ENCODE data around the gene PLCG1.

Gene PLCG1

DNA sequence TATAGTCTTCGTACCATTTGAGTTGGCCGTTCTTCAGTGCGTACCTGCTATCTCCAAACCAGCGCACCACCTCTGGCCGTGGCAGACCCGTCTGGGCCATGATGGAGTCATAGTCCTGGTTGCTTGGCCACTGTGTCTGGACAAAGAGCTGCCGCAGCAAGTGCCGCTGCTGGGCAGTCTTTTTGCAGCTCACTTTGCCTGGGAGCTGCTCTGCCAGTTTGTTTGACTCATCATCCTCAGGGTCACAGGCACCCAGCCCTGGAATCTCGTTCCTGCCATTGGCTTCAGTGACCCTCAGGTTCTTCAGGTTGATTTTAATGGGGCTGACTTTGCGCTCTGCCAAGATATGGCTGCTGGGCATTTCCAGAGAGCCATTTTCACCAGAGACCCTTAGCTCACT, 65.1 kb downstream of the PLCG1 start:
- DNase-seq, result no peak
- peaks cover 0 to 5% (median 0%) of the 10 kb centered on the region in 4 donors for H3K4me1 ChIP-seq
- intact Hi-C loops (cut with DNase I; ENCODE audit: low total_unique reads), result no loop called here
- no peaks in the 10 kb centered on the region for H3K27me3 ChIP-seq
- TF ChIP-seq CTCF (IDR thresholded peaks at IDR 0.05), result no peak
- H3K4me3 ChIP-seq, result no peak overlapping the region
- peaks cover 38 to 57% (median 43%) of the 10 kb centered on the region in 3 donors for H3K36me3 ChIP-seq
- H3K9me3 ChIP-seq, result peaks cover 0 to 13% (median 6%) of the 10 kb centered on the region in 3 donors
- H3K27ac ChIP-seq, result no peak overlapping the region

DNA sequence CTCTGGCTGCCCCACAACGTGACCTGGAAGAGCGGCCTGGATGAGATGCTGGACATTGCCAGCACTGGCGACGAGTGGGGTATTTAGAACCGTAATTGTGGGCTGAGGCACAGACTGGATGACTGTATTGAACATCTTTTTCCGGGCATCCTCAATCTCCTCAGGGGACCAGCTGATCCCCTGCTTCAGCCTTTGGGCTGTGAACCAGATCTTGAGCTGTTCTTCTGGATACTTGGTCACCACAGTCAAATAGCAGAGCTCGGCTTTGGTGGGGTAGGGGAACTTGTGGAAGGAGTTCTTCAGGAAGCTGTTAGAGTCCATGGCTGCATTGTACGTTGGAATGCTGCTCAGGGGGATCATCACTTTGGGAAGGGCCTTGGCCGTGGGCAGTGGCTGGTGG, 66.3 kb downstream of the PLCG1 start:
- Histone ChIP-seq H3K4me3 (no peak overlapping the region), H3K4me1 (peaks cover 0 to 5% (median 0%) of the 10 kb centered on the region in 4 donors), H3K27me3 (no peaks in the 10 kb centered on the region), H3K27ac (no peak overlapping the region), H3K9me3 (peaks cover 0 to 7% (median 6%) of the 10 kb centered on the region in 3 donors), H3K36me3 (peaks cover 38 to 45% (median 43%) of the 10 kb centered on the region in 3 donors)
- DNase-seq, result no peak
- intact Hi-C loops (cut with DNase I; ENCODE audit: low total_unique reads), result no loop called here
- no peak for TF ChIP-seq CTCF (IDR thresholded peaks at IDR 0.05)

- Histone ChIP-seq H3K9me3 (no peaks in the 10 kb centered on the region), H3K4me3 (no peak overlapping the region), H3K36me3 (peaks cover 37 to 40% (median 38%) of the 10 kb centered on the region in 3 donors), H3K4me1 (peaks cover 0 to 5% (median 0%) of the 10 kb centered on the region in 4 donors), H3K27ac (no peak overlapping the region), H3K27me3 (no peaks in the 10 kb centered on the region)
- TF ChIP-seq CTCF (IDR thresholded peaks at IDR 0.05), result no peak
- DNase-seq, result no peak
- intact Hi-C loops (cut with DNase I; ENCODE audit: low total_unique reads), result no loop called here
These were observed 67.2 kb downstream of the PLCG1 start for GRCh38 chr20:41204304-41205265.

DNA sequence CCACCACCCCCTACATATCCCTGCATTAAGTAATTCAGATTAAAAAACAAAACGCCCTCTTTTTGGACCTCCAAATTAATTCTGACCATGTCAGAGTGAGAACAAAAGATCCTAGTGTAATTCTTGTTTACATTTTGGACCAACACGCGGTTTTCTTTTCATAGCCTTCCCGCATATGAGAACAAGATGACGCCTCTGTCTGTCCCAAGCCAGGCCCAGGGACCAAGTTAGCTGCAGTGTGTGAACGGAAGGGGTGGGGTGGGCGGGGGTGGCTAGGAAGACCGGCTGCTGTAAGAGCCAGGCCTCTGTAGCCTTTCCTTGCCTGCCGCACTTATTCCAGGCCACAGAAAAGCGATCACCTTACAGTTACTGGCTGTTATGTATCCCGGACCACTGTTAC, 68.0 kb downstream of the PLCG1 start:
- H3K4me3 ChIP-seq, result no peak overlapping the region
- DNase-seq, result no peak
- no peaks in the 10 kb centered on the region for H3K27me3 ChIP-seq
- H3K4me1 ChIP-seq, result peaks cover 0 to 5% (median 0%) of the 10 kb centered on the region in 4 donors
- intact Hi-C loops (cut with DNase I; ENCODE audit: low total_unique reads), result no loop called here
- peaks cover 30 to 34% (median 33%) of the 10 kb centered on the region in 3 donors for H3K36me3 ChIP-seq
- no peaks in the 10 kb centered on the region for H3K9me3 ChIP-seq
- no peak for TF ChIP-seq CTCF (IDR thresholded peaks at IDR 0.05)
- no peak overlapping the region for H3K27ac ChIP-seq

DNA sequence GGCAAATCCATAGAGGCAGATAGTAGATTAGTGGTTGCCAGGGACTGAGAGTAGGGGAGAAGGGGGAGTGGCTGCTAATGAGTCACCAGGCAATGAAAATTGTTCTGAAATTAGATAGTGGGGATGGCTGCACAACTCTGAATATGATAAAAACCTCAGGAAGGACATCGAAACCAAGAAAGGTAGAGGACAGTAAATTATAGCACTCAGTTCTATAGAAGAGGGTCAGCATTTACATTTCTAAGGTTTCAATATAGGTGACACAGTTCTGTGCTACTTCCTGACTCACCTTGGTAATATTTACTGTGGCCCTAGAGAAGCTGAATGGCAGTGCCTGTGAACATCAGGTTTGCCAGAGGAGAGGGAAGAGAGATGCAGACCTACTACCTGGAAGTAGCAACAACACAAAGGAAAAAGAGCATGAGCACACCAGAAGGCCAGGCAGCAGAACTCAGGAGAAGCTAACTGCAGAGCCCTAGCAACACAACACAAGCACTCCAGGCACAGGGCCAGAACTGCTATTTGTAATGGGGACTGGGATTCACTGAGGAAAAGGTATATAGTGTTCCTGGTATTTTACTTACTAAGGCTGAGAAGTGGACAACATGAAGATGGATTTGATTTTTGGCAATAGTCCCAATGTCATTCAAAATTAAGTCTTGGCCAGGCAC, 75.9 kb downstream of the PLCG1 start:
- no peak overlapping the region for H3K27ac ChIP-seq
- no peaks in the 10 kb centered on the region for H3K36me3 ChIP-seq
- intact Hi-C loops (cut with DNase I; ENCODE audit: low total_unique reads), result no loop called here
- DNase-seq, result no peak
- H3K9me3 ChIP-seq, result no peaks in the 10 kb centered on the region
- H3K27me3 ChIP-seq, result no peaks in the 10 kb centered on the region
- H3K4me3 ChIP-seq, result no peak overlapping the region
- peaks cover 0 to 25% (median 8%) of the 10 kb centered on the region in 4 donors for H3K4me1 ChIP-seq
- no peak for TF ChIP-seq CTCF (IDR thresholded peaks at IDR 0.05)
